Limb (tissue), 2 donors: ENCODE data around the gene COPZ2.
"Not testable (repeated sequence)": the region's sequence is repeated elsewhere in the genome, so short reads cannot be mapped to it uniquely, and the experiment has no call there.

Experiments
- DNase-seq, 2 donors: peaks; one replicate each; pipeline ENCODE4 v3.0.0-alpha.2; 2016; ENCODE audit errors: extremely low spot score in 2 of 2

COPZ2 gene

GRCh38 chr17:48031966-48032365 lies 5.6 kb downstream of the COPZ2 start:
- no peak for DNase-seq

- peak in 1 of 2 donors; percentile 46 for DNase-seq
Measured at GRCh38 chr17:48030531-48030930, 7.1 kb downstream of the COPZ2 start.

- no peak for DNase-seq
Measured at GRCh38 chr17:48028736-48029135, 8.9 kb downstream of the COPZ2 start.

GRCh38 chr17:48027322-48027981 lies 10.1 kb downstream of the COPZ2 start:
- DNase-seq, result no peak

GRCh38 chr17:48026502-48027321 lies 10.9 kb downstream of the COPZ2 start:
- peak; percentile 91 to 92 for DNase-seq

GRCh38 chr17:48025904-48026501 lies 11.6 kb downstream of the COPZ2 start:
- DNase-seq, result peak in 1 of 2 donors; percentile 61

DNA sequence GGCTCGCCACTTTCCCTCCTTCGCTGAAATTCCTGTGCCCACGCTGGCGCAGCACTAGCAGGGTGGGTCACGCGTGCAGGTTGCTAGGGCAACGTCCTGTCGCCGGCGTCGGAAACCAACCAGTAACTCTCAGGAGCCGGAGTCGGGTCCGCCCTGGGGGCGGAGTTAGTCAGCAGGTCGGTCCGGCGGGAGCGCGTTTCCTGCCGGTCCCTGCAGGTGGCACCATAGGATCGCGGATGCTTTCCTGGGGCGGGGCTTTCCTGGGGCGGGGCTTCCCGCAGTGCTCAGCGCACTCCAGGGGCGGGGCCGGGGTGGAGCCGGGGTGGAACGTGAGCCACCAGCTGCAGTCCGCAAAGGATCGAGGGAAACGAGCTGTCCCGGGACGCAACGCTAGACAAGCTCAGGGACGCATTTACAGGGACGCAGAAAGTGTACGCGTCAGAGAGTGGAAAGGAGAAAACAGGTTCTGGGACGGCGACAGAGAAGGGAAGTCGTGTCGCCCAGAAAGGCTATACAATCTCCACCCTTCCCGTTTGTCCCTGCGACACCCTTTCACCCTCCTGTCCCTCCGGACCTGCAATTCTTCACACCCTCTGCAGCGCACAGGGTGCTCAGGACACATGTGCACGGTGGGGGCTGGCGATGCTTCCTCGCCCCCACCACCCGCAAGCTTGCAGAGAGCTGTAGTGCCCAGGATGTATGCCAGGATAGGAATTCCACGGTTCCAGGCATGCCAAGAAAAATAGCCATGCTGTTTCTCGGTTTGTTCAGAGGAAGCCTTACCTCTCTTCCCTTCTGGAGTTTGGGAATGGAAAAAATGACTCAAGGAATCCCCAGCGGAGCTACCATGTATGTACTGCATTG lies 12.3 kb downstream of the COPZ2 start:
- peak; percentile 95 to 100 for DNase-seq

DNA sequence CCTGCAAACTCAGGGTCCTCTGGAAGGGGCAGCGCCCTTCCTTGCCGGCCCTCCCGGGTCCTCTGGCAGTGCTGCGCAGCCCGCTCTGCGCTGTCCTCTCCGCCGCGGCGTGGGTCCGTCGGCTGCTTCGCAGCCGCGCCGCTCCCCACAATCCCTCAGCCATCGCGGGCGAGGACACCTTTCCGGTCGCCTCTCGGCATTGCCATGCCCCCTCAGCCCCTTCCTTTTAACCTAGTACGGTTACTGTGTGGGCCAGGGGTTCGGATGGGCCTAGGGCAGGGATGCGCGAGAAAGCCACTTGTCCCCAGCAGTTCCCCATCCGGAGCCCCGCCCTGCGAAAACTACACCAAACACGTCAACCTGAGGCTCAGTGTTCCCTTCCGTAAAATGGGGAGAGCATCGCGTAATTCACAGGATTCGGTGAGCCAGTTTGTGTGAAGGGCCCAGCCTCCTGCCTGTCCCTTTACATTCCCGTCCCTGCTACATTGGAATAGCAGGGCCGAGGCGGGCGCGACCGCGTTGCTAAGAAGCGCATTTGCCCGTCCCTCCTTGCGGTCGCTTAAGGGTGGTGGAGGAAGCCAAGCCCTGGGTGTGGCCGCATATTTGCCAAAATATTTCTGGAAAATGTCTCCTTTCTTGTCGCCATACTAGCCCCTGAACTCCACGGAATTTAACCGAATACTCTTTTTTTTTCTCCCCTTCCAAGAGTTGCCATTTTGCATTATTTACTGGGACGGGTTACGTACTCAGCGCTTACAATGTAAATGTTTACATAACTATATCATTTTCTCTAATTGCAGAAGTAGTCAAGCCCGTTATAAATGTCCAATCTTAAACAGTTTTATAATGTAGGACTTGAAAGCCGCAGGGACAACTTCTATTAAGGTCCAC lies 13.2 kb downstream of the COPZ2 start:
- peak; percentile 24 to 67 for DNase-seq

- DNase-seq, result peak; percentile 63 to 89
Measured at GRCh38 chr17:48023400-48024148, 14.0 kb downstream of the COPZ2 start.

DNA sequence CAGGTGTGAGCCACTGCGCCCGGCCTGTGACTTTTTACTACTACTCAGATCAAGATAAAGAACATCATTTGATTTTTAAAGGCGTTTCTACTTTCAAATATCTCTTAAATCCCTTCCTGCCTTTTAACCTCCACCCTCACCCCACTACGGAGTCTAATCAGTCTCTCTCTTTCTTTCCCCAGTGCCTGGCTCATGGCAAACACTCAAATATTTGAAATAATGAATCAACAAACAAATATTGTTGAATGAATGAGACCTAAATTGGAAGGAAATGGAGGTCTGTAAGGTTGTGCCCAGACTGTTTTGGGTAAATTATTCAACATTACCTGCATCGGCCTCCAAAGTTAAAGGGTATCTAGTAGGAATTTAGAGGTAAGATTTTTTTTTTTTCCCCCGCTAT lies 14.7 kb downstream of the COPZ2 start:
- DNase-seq, result no peak

DNA sequence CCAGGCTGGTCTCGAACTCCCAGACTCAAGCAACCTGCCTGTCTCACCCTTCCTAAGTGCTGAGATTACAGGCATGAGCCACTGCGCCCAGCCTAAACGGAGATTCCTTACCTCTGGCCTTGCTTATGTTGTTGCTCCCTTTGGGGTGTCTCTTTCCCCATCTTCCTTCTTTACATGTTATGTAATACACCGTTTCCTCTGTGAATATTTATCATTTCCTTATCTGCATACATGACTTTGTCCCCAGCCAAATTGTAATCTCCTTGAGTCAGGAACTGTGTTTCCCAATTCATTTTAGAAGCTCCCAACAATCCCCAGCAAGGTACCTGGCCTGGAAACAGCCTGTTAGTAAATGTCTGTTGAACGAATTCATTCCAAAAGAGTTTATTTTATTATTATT lies 15.7 kb downstream of the COPZ2 start:
- DNase-seq, result no peak

DNA sequence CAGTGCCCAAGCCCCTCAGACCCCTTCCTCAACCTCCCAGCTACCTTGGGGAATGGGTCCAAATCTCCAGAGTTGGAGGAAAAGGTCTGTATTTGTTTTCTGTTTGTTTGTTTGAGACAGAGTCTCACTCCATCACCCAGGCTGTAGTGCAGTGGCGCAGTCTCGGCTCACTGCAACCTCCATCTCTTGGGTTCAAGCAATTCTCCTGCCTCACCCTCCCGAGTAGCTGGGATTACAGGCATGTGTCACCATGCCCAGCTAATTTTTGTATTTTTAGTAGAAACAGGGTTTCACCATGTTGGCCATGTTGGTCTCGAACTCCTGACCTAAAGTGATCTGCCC lies 19.8 kb downstream of the COPZ2 start:
- not testable (repeated sequence) for DNase-seq

- DNase-seq, result no peak
Measured at GRCh38 chr17:48016112-48016511, 21.5 kb downstream of the COPZ2 start.

DNA sequence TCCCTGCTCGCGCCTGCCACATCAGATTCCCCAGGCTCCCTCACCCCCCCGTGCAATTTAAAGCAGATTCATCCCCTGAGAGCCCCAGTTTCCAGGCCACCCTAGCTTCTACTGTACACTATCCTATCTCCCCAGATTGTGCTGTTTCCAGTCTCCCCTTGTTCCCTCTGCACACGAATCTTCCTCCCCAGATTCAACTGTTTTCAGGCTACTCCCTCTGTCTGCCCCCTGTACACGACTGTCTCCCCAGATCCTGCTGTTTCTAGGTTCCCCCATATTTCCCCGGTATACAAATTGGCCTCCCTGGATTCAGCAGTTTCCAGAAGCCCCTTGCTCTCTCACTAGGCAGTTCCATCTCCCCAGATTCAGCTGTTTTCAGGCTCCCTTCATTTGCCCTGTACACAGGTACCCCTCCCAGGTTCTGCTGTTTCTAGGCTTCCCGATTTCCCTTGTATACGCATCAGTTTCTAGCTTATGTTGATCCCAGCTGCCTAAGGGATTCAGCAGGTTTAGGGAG lies 22.9 kb downstream of the COPZ2 start:
- peak in 1 of 2 donors; percentile 48 for DNase-seq

- DNase-seq, result no peak
Measured at GRCh38 chr17:48013876-48014594, 23.6 kb downstream of the COPZ2 start.

GRCh38 chr17:48012654-48013053 lies 24.9 kb downstream of the COPZ2 start:
- DNase-seq, result no peak

- DNase-seq, result peak; percentile 65 to 85
Measured at GRCh38 chr17:48012151-48012520, 25.5 kb downstream of the COPZ2 start.

GRCh38 chr17:48011405-48012150 lies 26.0 kb downstream of the COPZ2 start:
- peak in 1 of 2 donors; percentile 56 for DNase-seq
